Choroid plexus epithelial cell (primary cell): ENCODE measurements around the gene FAM222B.

Source experiments
- DNase-seq: peaks from one replicate; pipeline ENCODE4 v3.0.0-alpha.2; 2010; ENCODE audit warnings: low read depth
- H3K4me3 ChIP-seq: 2 replicates; pipeline ENCODE4 v1.5.1; 2011; ENCODE audit warnings: low read depth, mild to moderate bottlenecking, control low read depth, low read length, moderate library complexity
- CTCF ChIP-seq: conservative IDR thresholded peaks from 2 replicates; pipeline ENCODE4 v1.5.1; 2011; ENCODE audit warnings: low read depth, mild to moderate bottlenecking, control low read depth, inconsistent platforms, low read length, moderate library complexity

The FAM222B gene

DNA sequence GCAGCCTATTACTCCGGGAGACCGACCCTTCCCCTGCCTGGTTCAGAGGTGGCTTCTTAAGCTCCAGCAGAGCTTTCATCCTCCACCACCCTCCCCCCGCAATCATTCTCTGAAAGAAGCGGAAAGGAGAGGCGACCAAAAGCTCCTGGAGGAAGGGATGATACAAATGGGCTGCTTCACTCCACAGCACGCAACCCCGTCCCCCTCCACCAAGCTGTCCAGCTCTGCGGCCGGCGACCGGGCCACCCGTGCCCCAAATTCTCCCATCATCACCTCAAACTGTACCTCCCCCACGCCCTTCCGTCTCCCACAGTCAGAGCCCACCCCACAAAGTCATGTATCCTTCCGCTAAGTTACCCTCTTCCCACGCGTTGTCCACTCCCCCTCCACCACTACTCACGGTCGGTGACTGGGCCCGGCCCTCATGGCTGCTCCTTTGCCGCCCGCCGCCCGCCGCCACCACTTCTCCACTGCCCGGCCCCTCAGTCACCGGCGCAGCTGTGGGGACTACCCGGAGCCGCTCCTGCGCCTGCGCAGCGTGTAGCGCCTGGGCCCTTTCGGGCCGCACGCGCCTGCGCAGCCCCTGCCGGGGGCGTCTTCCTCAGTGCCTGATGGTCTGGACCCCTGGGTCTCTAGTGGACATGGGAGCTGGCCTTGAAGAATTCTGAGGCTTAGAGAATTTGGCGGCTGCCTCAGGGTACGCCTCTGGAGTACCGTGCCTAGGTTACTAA is at the start of gene FAM222B:
TSS of gene FAM222B (minus strand) at position 509 of the 731 bp plus-strand sequence. CDS start 76,123 bp downstream, outside the sequence.
- H3K4me3 ChIP-seq = peak within 1 kb of the TSS; percentile 96
- TF ChIP-seq CTCF = peak; percentile 14
- DNase-seq = peak; percentile 83

GRCh38 chr17:28892024-28892423 is 49.4 kb upstream of the FAM222B start:
- no peak overlapping the region for H3K4me3 ChIP-seq
- no peak for DNase-seq
- TF ChIP-seq CTCF = no peak

- no peak overlapping the region for H3K4me3 ChIP-seq
- no peak for DNase-seq
- no peak for TF ChIP-seq CTCF
Observed at GRCh38 chr17:28891201-28891600, 48.6 kb upstream of the FAM222B start.

- H3K4me3 ChIP-seq = no peak overlapping the region
- no peak for TF ChIP-seq CTCF
- no peak for DNase-seq
Observed at GRCh38 chr17:28889996-28890395, 47.4 kb upstream of the FAM222B start.

DNA sequence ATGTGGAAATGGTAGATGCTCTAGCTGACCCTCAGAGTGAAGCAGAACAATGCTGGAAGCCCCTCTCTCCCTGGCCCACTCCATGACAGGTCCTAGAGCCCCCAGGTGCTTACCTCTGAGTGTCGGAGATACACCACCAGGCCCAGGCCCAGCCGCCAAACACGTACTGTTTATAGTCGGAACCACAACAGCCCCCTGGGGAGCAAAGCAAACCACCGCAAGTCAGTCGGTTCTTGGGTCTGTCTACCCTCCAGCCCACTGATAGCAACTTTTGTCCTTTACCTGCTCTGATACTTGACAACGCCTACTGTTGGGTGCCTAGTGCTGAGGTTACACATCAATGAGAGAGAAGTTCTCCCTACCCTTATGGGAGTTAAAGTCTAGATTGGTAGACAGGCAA is 46.2 kb upstream of the FAM222B start:
- H3K4me3 ChIP-seq = no peak overlapping the region
- TF ChIP-seq CTCF = no peak
- no peak for DNase-seq

DNA sequence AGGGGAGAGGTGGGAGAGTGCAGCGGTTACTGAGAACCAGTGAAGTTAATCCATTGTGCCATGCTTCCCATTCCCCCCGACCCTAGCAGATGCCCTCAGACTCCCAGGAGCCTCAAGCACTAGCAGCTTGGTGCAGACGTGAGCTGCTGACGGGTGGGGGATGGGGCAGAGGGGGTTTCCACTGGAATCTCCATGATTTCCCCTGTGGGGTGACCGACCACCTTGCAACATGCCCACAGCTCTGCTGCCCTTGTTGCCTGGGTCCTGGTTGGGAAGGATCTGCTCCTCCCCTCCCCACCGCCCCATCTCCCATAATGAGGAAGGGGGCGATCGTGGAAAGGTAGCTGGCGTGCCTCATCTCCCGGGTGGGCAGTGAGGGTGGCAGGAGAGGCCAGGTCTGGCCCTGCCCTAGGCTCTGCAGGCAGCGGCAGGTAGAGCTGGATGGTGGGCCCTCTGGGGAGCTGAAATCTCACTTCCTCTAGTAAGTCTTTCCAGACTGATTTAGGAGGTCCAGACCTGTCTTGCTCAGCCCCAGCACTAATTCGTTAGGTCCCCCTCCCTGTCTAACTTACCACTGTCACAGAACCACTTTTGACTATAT is 45.4 kb upstream of the FAM222B start:
- no peak for TF ChIP-seq CTCF
- no peak for DNase-seq
- H3K4me3 ChIP-seq = no peak overlapping the region

- TF ChIP-seq CTCF = no peak
- no peak overlapping the region for H3K4me3 ChIP-seq
- DNase-seq = no peak
Observed at GRCh38 chr17:28885951-28886350, 43.4 kb upstream of the FAM222B start.
